ENCODE measurements around the gene ARF1.

ARF1 gene

DNA sequence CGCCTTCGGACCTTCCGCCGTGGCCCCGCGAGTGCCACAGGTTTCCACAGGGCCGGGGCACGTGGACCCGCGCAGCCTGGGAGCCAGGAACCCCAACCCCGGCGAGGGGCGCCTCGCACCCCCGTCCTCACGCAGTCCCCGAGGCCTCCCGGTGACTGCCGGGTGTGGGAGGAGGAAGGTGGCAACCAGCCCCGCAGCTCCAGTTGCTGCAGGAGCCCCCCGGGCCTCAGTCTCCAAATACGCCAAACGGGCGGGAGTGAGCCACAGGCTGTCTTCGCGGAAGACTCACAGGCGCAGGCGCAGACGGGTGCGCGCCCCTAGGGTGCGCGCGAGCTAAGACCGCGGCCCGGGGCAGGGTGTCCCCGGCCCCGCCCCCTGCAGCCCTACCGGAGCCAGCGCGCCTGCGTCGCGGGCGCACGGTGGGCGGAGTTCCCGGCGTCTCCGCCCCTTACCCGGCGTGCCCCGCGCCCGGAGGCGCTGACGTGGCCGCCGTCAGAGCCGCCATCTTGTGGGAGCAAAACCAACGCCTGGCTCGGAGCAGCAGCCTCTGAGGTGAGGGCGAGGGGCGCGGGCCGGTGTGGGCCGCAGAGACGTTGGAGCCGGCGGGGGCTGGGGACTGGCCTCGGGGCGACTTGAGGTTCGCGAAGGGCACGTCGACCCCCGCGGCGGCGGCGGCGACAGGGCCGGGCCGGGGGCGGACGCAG lies at the start of gene ARF1:
Gene ARF1, plus strand, starts transcription at position 495 of the 704 bp plus-strand sequence. CDS start 14,407 bp downstream, outside the sequence.
- peak; percentile 99 for DNase-seq (ENCODE audit: low spot score)

DNA sequence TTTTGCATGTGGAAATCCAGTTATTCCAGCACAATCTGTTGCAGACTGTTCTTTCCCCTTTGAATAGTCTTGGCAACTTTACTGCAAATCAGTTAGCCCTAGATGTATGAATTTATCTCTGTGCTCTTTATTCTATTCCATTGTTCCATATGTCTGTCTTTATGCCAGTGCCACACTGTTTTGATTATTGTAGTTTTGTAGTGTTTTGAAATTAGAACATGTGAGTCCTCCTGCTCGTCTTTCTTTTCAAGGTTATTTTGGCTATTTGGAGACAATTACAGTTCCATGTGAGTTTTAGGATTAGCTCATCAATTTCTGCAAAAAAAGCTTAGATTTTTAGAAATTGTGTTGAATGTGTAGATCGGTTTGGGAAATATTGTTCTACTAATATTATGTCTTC lies 49.1 kb upstream of the ARF1 start:
- DNase-seq (ENCODE audit: low spot score) = no peak

DNA sequence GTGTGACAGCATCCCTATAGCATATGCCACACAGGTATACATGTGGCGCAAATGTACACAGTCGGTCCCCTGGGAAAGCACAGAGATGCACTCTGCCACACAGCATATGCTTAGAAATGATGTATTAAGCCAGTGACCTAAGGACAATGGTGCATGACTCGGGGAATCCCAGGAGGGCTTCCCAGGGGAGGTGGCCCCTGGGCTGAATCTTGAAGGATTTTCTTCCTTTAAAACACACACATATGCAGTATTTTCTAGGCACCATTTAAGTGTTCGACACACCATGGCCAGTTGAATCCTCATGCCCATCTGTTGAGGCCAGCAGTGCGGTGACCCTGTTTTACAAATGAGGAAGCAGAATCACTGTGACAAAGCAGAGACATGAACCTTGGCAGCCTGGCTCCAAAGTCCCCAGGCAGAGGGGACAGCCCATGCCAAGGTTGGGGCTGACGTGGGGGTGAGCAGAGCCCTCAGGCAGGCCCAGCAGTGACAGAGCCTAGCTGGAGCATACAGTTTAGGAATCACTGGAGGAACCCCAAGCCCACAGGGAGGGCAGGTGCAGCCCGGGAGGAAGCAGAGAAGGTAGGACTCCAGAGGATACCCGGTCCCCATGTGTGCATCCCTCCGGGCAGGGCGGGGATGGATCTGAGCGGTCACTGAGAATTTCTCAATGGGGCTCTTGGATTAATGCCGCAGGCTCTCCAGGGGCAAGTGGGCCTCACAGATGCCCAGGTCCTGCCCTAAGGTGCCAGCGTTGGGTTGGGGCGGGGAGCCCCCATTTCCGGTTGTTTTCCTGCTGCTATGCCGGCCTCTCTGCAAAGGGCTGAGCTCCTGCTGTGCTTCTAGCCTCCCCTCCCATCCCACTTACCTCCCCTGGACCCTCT lies 47.3 kb upstream of the ARF1 start:
- no peak for DNase-seq (ENCODE audit: low spot score)

DNA sequence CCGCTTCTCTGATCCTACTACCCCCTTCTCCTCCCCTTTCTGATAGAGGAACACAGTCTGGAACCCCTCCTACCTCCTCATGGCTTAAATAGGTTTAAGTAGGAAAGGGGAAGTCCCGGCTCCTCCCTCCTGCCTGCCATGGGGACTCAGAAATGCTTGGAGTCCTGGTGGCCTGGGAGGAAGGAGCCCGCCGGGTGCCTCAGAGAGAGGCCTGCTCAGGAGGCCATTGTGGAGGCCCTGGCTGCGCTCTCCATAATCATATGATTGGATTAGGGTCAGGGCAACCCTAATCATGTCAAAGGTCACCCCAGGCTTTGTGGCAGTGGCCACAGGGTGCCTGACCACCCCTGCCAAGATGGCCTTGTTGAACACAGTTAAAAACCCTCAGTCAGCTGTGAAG lies 46.7 kb upstream of the ARF1 start:
- no peak for DNase-seq (ENCODE audit: low spot score)

DNA sequence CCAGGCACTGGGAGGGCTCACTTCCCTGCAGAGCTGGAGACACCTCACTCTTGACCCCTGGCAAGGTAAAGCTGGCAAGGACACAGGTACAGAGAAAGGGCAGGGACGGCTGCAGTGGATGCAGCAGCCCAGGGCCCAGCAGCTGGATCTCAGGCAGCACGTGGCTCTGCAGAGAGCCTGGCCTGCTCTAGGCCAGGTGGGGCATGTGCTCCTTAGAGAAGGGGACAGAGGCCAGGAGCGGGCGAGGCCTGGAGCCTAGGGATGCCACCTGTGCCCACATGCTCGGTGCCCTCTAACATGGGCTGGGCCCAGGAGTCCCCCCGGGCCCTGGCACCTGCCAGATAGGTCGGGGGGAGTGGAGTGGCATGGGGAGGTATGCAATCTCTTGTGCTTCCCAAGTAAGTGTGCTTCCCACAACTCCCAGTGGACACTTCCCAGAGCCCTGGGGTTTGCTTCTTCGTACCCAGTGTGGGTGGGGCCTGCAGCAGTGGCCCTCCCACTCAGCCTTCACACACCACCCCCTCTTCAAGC lies 45.7 kb upstream of the ARF1 start:
- DNase-seq (ENCODE audit: low spot score) = no peak

DNA sequence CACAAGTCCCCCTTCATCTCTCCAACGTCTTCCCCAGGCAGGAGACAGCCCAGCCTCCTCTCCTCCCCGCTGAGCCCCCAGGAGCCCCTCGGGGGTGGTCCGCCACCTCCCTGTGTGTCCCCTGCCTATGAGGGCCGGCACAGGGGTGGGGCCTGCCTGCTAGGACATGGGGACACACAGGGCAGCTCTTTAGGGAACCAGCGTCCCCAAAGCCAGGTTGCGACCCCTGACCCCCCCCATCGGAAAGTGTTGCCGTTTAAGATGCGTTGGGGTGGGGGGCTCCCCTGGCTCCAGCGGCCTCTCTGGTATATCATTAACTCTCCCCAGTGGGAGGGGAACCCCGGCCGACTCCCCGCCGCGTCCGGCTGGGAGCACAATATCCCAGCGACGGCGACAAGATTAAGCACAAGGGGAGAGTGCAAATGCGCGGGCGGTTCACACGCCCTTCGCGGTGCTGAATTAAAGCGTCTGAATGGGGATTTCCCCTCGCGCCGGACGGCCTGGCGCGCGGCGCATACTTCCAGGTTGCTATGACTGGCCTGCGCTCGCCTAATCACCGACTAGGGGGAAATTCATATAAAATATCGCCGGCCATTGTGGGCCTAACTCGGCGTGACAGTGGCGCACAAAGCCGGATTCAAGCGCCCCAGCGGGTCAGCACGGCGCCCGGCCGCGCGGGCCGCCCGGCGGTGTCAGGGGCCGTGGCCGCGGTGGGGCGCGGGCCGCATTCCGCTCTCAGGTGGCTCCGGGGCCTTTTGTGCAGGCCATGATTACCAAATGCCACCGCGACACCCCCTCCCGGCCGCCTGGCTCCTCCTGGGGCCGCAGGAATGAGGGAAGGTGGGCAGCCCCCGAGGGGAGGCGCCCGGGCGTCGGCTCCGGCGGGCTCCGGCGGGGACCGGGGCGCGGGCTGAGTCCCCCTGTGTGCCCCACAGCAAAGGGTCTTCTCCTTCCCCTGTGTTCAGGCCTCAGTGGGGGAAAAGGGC lies 44.8 kb upstream of the ARF1 start:
- DNase-seq (ENCODE audit: low spot score) = no peak

DNA sequence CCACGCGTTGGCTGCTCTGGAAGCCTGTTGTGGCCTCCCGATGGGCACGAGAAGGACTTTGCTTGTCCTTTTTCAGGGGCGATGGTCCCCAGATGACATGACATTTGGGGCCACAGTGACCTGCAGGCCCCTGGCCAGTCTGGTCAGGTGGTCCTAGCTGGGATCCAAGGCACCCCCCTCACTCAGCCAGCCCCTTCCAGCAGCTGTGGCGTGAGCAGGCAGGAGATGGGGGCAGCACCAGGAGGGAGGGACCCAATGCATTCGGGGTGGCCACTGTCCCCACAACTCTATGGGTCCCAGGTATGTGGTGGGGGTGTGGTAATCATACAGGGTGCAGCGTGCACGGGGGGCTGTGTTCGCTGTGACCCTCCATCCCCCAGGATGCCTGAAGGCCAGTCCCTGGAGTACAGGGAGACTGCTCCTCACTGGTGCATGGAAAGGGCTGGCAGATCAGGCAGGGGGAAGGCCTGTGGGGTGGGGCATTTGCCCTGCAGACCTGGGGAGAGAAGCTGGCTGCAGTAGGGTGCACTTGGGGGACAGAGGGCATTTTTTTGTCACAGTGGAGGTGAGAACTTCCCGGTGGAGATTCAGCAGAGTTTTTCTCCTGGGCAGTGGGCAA lies 44.0 kb upstream of the ARF1 start:
- no peak for DNase-seq (ENCODE audit: low spot score)

DNA sequence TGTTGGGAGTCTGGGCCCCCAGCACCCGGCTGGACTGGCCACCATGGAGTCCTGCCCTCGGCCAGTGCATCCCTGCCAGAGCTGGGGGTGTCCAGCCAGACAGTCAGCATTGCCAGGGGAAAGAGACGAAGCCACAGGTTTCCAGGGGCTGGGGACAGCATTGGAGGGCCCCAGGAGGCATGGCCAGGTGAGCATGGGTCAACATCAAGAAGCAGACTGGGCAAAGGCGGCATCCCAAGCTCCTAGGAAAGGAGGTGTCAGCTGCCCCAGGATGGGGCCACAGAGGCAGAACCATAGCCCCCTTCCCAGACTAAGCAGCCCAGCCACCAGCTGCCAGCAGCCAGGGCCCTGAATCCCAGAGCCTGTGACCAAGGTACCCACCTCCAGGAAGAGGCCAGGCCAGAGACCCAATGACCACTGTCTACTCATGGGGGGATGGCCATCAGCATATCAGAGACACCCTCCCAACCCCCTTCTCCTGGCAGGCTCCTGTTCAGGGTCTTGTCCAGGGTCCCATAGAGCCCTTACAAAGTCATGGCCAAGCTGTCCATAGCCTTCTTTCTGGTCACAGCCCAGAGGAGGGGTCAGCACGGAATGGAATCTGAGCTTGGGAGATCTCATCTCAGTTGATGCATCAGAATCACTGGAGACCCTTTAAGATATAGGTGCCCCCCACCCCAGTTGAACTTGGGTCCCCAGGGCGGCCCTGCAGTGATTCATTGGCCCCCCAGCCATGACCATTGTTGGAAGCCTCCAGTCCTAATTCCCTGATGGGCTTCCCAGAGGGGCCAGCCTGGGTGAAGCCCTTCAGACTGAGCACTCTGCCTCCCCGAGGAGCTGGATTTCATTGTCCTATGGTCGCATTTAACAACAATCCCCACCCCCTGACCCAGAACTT lies 43.3 kb upstream of the ARF1 start:
- no peak for DNase-seq (ENCODE audit: low spot score)

DNA sequence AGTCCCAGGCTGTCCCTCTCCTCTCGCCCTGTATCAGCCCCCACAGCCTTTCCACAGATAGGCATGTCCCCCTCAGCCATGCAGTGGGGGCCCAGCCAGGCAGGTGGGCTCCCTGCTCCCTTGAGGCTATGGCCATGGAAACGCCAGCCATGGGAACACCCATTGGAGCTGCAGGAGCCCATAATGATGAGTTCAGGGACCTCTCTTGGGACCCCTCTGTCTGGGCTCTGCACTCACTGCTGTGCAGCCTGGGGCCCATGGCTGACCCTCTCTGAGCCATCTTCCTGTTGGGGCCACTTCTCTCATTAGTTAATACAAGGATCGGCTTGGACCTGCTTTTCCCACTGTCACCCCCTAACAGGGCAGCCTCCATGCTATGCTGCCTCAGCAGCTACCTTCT lies 42.5 kb upstream of the ARF1 start:
- no peak for DNase-seq (ENCODE audit: low spot score)

DNA sequence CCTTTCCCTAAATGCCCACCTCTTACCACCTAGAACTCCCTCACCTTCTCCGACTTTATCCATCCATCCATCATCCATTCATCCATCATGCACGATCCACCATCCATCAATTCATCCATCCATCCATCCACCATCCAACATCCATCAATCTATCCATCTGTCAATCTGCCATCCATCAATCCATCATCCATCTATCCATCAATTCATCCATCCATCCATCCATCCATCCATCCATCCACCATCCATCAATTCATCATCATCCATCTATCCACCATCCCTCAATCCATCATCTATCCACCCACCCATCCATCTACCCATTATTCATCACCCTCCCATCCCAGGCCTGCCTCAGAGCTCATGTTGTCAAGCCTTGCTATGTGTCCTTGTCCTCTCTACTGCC lies 41.2 kb upstream of the ARF1 start:
- no peak for DNase-seq (ENCODE audit: low spot score)

DNA sequence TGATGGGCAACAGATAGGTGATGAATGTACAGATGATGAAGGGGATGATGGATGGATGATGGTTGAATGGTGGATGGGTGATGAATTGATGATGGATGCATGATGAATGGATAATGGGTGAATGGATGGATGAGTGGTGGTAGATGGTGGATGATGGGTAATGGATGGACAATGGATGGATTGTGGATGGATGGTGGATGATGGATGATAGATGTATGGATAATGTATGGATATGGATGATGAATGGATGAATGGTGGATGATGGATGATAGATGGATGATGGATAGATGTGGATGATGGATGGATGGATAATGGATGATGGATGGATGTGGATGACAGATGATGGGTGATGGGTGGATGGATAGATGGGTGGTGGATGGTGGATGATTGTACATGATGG lies 40.0 kb upstream of the ARF1 start:
- no peak for DNase-seq (ENCODE audit: low spot score)

DNA sequence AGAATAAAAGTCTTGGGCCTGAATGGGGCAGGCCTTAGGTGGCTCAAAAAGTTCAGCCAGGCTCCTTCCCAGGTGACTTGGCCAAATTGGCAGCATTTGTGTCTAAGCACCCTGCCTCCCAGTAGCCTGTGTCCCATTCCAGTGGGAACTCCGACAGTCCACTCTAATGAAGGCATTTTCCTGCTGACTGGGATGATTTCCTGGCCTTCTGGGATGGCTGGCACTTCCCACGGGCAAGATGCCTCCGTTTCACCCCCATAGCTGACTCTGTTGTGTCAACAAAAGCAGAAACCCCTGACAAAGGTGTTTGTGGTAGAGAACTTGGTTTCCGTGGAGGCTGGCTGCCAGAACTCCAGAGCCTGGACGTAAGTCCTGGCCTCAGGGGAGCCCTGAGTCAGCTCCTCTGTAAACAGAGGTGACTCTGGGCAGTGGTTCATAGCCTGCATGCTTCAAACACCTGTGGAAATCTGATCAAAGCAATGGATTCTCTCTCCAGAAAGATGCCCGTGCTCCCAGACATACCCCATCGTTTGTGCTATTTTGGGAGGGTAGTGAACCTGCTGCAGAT lies 39.1 kb upstream of the ARF1 start:
- DNase-seq (ENCODE audit: low spot score) = no peak

DNA sequence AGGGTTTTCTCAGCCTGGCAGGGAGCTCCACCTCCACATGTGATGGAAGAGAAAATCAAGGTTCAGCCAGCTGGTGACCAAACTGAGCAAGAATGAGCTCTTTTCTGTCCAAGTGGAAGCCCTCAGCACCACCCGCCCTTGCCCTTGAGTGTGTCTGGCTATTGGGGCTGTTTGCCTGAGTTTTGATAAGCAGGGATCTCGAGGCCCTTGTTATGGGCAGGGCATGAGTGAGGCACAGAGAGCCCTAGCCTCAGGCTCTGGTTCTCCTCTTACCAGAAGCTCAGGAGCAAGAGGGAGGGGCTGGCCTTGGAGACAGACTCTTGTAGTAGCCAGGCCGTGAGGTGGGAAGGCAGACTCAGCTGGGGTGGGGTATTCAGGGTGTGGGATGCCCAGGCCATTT lies 37.5 kb upstream of the ARF1 start:
- DNase-seq (ENCODE audit: low spot score) = no peak

DNA sequence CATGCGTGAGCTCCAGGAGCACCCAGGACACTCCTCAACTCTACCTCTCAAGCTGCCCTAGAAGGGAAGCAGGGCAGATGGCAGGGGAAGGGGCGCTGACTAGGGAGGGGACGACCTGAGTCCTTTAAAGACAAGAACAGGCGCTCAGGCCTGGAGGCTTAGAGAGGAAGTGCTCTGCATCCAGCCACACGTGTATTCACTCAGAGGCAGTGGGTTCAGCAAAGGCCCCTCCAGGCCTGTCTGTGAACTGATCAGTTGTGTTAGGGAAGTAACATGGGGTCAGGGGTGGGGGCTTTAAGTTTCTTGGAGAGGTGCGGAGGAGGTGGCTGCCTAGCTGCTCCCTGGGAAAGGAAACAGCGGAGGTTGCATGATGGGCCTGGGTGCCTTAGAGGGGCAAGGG lies 37.1 kb upstream of the ARF1 start:
- DNase-seq (ENCODE audit: low spot score) = no peak

DNA sequence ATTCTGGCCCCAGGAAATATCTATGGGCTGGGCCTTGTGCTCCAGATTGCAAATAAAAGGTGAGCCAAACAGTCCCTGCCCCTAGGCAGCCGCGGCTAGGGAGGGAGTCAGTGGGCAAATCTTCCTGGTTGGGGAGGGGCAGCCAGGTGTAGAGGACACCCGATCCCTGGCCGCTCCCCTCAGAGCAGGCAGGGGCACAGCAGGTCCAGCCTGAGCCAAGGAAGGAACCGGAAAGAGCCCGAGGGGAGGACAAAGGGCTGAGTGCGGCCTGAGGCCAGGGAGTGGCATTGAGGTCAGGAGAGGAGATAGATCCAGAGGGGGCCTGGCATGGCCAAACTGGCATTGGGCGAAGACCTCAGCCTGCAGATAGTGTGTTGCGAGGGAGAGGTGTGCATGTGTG lies 36.6 kb upstream of the ARF1 start:
- no peak for DNase-seq (ENCODE audit: low spot score)

DNA sequence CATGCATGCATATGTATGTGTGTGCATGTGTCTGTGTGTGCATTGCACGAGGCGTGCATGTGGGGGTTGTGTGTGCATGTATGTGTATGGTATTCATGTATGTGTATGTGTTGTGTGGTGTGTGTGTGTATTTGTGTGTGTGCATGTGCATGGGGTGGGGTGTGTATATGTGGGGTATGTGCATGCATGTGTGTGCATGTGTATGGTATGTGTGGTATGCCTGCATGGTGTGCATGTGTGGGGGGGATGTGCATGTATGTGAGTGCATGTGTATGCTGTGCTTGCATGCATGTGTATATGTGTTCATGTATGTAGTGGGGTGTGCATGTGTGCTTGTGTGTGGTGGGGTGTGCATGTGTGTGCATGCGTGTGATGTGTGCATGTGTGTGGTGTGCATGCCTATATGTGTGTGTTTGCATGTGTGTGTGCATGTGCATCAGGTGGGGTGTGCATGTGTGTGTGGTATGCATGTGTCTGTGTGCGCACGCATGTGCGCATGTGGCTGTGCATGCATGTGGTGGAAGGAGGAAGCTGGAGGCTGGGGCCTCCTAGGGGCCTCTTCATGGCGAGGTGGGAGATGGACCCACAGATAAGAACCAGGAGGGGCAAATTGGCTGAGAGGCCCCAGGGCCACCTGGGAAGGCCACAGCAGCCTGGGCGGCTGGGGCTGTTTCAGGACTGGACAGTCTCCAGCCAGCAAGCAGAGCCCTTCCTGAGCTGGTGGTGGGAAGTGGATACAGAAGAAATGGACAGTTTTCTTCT lies 35.9 kb upstream of the ARF1 start:
- DNase-seq (ENCODE audit: low spot score) = no peak

DNA sequence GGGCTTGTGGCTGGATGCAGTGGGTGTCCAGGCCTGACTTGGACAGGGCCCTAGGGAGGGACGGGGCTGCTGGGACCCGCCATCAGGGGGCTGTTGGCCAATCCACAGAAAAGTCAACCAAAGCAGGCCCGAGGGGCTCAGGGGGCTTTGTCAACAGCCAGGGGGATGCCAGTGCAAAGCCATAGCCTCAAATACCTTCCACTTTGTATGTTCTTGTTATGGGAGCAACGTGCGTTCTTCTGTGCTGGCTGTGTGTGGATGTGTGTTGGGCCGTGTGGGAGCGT lies 35.4 kb upstream of the ARF1 start:
- no peak for DNase-seq (ENCODE audit: low spot score)

DNA sequence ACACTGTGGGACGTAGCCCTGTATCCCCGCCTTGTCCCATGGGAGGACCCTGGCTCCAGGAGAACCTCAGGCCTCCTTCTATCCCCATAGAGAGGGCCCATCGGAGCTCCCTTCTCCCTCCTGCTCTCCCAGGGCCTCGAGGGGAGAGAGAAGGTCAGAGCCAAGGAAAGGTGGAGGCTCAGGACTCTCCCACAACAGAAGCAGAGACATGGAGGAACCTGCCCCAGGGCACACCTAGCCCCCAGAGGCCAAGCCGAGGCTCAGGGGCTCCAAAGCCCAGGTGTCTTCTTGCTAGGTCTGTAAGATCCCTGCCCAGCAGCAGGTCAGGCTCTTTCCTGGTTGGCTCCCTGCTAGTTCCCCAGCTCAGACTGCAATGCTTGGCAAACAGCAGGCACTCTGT lies 34.4 kb upstream of the ARF1 start:
- no peak for DNase-seq (ENCODE audit: low spot score)

DNA sequence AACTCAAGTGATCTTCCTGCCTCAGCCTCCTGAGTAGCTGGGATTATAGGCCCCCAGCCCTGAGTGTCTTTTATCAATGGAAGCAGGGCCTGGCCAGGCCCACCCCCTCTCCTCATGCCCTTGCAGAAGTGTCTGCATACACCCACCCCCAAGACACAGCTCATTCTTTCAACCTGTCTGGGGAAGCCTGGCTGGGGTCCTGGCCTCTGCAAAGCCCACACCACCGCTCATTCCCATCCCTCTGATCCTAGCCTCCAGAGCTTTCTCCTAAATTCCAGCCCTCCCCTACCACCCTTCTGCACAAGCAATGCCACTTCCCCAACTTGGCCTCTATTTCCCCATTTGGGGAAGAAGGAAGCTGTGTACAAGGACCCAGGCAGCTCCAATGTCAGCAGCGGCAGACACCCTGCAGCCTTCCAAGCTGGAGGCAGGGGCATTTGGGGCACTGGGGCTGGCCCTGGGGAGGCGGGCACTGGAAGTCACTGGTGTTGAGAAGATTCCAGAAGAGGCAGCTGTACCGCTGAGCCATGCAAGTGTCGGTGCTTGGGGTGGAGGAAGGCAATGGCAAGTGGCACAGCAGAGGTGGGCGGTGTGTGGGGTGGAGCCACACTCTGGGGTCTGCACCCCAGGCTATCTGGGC lies 33.7 kb upstream of the ARF1 start:
- DNase-seq (ENCODE audit: low spot score) = no peak
